ENCODE data around the gene OXER1. TPM values are rescaled to one million over a fixed set of nuclear protein-coding genes. Genes with fewer than 3 reads are reported as not detected.

The OXER1 gene
- total and polyA plus RNA-seq, 2 of the 13 experiments (the other 11 are each of a cell fraction or from before 2014, with no cell fraction given) = 8.0 to 9.0 TPM

GRCh38 chr2:42810121-42810970 is 46.4 kb upstream of the OXER1 start (continued):
- TF ChIP-seq HNF1A (IDR thresholded peaks at IDR 0.05; ENCODE audit: low read depth) (peak; percentile 64; the same call in 1 of the 2 replicates), HNF1A (CRISPR knock-in tag; IDR thresholded peaks at IDR 0.05; ENCODE audit: borderline replicate concordance) (peak; percentile 81; the same call in 1 of the 2 replicates), ZNF468 (CRISPR knock-in tag; IDR thresholded peaks at IDR 0.05) (peak; percentile 97), ZNF83 (CRISPR knock-in tag; IDR thresholded peaks at IDR 0.05; ENCODE audit: borderline replicate concordance) (no peak), KLF15 (CRISPR knock-in tag; IDR thresholded peaks at IDR 0.05; ENCODE audit: borderline replicate concordance) (peak; percentile 92), SIX4 (CRISPR knock-in tag; IDR thresholded peaks at IDR 0.05) (peak; percentile 49; the same call in 1 of the 2 replicates), TEAD2 (CRISPR knock-in tag; IDR thresholded peaks at IDR 0.05) (peak; percentile 93), ZNF709 (CRISPR knock-in tag; IDR thresholded peaks at IDR 0.05) (peak; percentile 73; the same call in 1 of the 2 replicates), ZNF138 (CRISPR knock-in tag; IDR thresholded peaks at IDR 0.05; ENCODE audit: low read depth) (peak; percentile 94), JARID2 (CRISPR knock-in tag; IDR thresholded peaks at IDR 0.05; ENCODE audit: insufficient replicate concordance) (peak; percentile 67), ZBTB8A (CRISPR knock-in tag; IDR thresholded peaks at IDR 0.05; ENCODE audit: borderline replicate concordance, low read depth) (peak; percentile 85; the same call in 1 of the 2 replicates), PHF8 (CRISPR knock-in tag; IDR thresholded peaks at IDR 0.05) (peak; percentile 98), FOXO1 (CRISPR knock-in tag; IDR thresholded peaks at IDR 0.05) (peak; percentile 67; the same call in 1 of the 2 replicates), SIN3B (IDR thresholded peaks at IDR 0.05; ENCODE audit: low read length) (0 out of 2 replicates have a peak, but pooled peaks have one; percentile 41), ZNF333 (CRISPR knock-in tag; IDR thresholded peaks at IDR 0.05; ENCODE audit: borderline replicate concordance) (peak; percentile 96; the same call in 1 of the 2 replicates), ZNF513 (CRISPR knock-in tag; conservative IDR thresholded peaks at IDR 0.05) (peak; percentile 95; the same call in 1 of the 2 replicates), PCBP2 (optimal IDR thresholded peaks at IDR 0.05; ENCODE audit: low read depth, low read length, poor library complexity, severe bottlenecking) (no peak), NFYB (CRISPR knock-in tag; IDR thresholded peaks at IDR 0.05) (peak; percentile 28), ZNF891 (CRISPR knock-in tag; IDR thresholded peaks at IDR 0.05) (peak; percentile 95), IKZF1 (IDR thresholded peaks at IDR 0.05) (no peak)
- TF ChIP-seq, protein P1, sequence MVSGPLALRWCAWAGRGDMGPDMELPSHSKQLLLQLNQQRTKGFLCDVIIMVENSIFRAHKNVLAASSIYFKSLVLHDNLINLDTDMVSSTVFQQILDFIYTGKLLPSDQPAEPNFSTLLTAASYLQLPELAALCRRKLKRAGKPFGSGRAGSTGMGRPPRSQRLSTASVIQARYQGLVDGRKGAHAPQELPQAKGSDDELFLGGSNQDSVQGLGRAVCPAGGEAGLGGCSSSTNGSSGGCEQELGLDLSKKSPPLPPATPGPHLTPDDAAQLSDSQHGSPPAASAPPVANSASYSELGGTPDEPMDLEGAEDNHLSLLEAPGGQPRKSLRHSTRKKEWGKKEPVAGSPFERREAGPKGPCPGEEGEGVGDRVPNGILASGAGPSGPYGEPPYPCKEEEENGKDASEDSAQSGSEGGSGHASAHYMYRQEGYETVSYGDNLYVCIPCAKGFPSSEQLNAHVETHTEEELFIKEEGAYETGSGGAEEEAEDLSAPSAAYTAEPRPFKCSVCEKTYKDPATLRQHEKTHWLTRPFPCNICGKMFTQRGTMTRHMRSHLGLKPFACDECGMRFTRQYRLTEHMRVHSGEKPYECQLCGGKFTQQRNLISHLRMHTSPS (CRISPR knock-in tag; IDR thresholded peaks at IDR 0.05; ENCODE audit: low read depth) = peak; percentile 57; the same call in 1 of the 2 replicates
